ENCODE data around the gene FBXO38. TPM values are rescaled to one million over a fixed set of nuclear protein-coding genes. Genes with fewer than 3 reads are reported as not detected.
"Not testable (repeated sequence)": the region's sequence is repeated elsewhere in the genome, so short reads cannot be mapped to it uniquely, and the experiment has no call there.

The FBXO38 gene
- total RNA-seq, 1 experiment from 2014 or later = 130 TPM

DNA sequence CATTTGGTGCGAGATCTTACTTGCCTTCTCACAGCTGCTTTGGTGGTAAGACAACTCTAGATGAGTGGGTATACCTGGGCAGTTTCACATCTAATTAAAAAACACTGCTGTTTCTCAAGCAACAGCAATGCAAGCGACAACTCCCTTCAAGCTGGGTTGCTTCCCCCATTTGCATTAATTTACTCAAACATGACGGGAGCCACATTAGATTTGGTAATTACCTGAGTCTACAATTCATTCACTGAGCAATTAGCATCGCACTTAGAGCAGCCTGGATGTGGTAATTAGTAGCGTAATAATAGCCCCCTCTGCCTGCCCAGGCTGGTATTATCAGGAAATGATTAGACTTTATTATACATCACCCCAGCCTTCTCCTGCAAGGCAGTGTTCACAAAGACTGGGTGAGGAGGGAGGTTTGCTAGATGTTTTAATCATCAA lies 73.4 kb downstream of the FBXO38 start:
- no peaks in the 10 kb centered on the region for H3K79me2 ChIP-seq (ENCODE audit: low read length)
- H3K9ac ChIP-seq (ENCODE audit: low read length) = no peak overlapping the region

DNA sequence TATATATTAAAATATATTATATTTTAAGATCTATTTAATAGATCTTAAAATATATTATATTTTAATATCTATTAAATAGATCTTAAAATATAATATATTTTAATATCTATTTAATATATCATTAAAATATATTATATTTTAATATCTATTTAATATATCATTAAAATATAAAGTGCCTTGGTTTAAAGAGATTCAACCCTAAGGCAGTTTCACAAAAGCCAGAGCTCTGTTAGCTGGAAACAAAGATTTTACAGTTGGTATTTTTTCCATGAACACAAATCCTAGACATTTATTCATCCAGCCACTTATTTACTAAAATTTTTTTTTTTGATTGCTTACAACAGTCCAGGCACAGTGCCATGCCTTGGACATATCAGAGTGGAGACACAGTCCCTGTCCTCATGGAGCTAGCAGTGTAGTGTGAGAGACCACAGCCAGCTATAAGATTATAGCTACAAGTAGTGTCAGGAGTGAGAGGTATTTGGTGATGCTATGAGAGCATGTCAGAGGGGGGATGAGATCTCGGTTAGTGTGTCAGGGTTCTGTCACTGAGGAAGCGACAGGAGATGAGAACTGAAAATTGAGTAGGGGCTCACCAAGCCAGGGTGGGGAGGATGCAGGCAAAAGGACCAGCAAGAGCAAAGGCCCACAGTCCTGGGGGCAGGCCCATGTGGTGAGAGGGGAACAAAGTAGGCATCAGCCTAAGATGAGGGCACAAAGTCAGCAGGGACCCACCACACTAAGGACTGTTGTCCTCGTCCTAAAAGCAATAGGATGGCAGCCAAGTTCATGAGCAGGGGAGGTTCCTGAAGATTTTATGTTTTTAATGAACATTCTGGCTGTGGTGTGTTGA lies 74.5 kb downstream of the FBXO38 start:
- H3K27me3 ChIP-seq (ENCODE audit: low read length) = no peaks in the 10 kb centered on the region
- no peak overlapping the region for H3K27ac ChIP-seq (ENCODE audit: low read length)
- no peaks in the 10 kb centered on the region for H3K79me2 ChIP-seq (ENCODE audit: low read length)
- H3K36me3 ChIP-seq (ENCODE audit: insufficient read depth, low read length) = no peaks in the 10 kb centered on the region
- H3K4me3 ChIP-seq (ENCODE audit: low read length) = no peak overlapping the region
- no peaks in the 10 kb centered on the region for H4K20me1 ChIP-seq (ENCODE audit: insufficient read depth, low read depth, low read length)
- no peaks in the 10 kb centered on the region for H3K9me3 ChIP-seq (ENCODE audit: low read length)
- H3K4me2 ChIP-seq (ENCODE audit: low read depth, low read length, poor library complexity, severe bottlenecking) = no peak overlapping the region
- H2AFZ ChIP-seq (ENCODE audit: low read length) = no peak overlapping the region
- no peaks in the 10 kb centered on the region for H3K4me1 ChIP-seq (ENCODE audit: low read length)
- no peak for DNase-seq
- no peak overlapping the region for H3K9ac ChIP-seq (ENCODE audit: low read length)
- H3K9me2 ChIP-seq (replicated peaks; ENCODE audit: insufficient read depth, low read length) = no peaks in the 10 kb centered on the region

More for the DNA sequence above, 73.4 kb downstream of the FBXO38 start:
- H3K9me3 ChIP-seq (ENCODE audit: low read length) = no peaks in the 10 kb centered on the region
- no peaks in the 10 kb centered on the region for H3K9me2 ChIP-seq (replicated peaks; ENCODE audit: insufficient read depth, low read length)
- peak; percentile 81 for DNase-seq
- no peaks in the 10 kb centered on the region for H3K27me3 ChIP-seq (ENCODE audit: low read length)
- H3K36me3 ChIP-seq (ENCODE audit: insufficient read depth, low read length) = no peaks in the 10 kb centered on the region
- H3K4me3 ChIP-seq (ENCODE audit: low read length) = no peak overlapping the region
- no peak overlapping the region for H3K27ac ChIP-seq (ENCODE audit: low read length)
- no peaks in the 10 kb centered on the region for H4K20me1 ChIP-seq (ENCODE audit: insufficient read depth, low read depth, low read length)
- H3K4me2 ChIP-seq (ENCODE audit: low read depth, low read length, poor library complexity, severe bottlenecking) = no peak overlapping the region
- no peaks in the 10 kb centered on the region for H3K4me1 ChIP-seq (ENCODE audit: low read length)
- H2AFZ ChIP-seq (ENCODE audit: low read length) = no peak overlapping the region

GRCh38 chr5:148459669-148460068 lies 75.9 kb downstream of the FBXO38 start:
- H3K27me3 ChIP-seq (ENCODE audit: low read length) = no peaks in the 10 kb centered on the region
- DNase-seq = no peak
- no peak overlapping the region for H3K9ac ChIP-seq (ENCODE audit: low read length)
- no peaks in the 10 kb centered on the region for H3K79me2 ChIP-seq (ENCODE audit: low read length)
- H3K4me2 ChIP-seq (ENCODE audit: low read depth, low read length, poor library complexity, severe bottlenecking) = no peak overlapping the region
- no peak overlapping the region for H2AFZ ChIP-seq (ENCODE audit: low read length)
- H4K20me1 ChIP-seq (ENCODE audit: insufficient read depth, low read depth, low read length) = no peaks in the 10 kb centered on the region
- no peak overlapping the region for H3K27ac ChIP-seq (ENCODE audit: low read length)
- H3K9me2 ChIP-seq (replicated peaks; ENCODE audit: insufficient read depth, low read length) = no peaks in the 10 kb centered on the region
- H3K4me1 ChIP-seq (ENCODE audit: low read length) = no peaks in the 10 kb centered on the region
- no peak overlapping the region for H3K4me3 ChIP-seq (ENCODE audit: low read length)
- H3K36me3 ChIP-seq (ENCODE audit: insufficient read depth, low read length) = no peaks in the 10 kb centered on the region
- H3K9me3 ChIP-seq (ENCODE audit: low read length) = no peaks in the 10 kb centered on the region

GRCh38 chr5:148465381-148466235 lies 81.8 kb downstream of the FBXO38 start:
- no peak overlapping the region for H3K9ac ChIP-seq (ENCODE audit: low read length)
- no peaks in the 10 kb centered on the region for H3K9me3 ChIP-seq (ENCODE audit: low read length)
- H3K27me3 ChIP-seq (ENCODE audit: low read length) = no peaks in the 10 kb centered on the region
- no peak overlapping the region for H3K4me2 ChIP-seq (ENCODE audit: low read depth, low read length, poor library complexity, severe bottlenecking)
- no peak overlapping the region for H3K4me3 ChIP-seq (ENCODE audit: low read length)
- no peaks in the 10 kb centered on the region for H4K20me1 ChIP-seq (ENCODE audit: insufficient read depth, low read depth, low read length)
- H3K4me1 ChIP-seq (ENCODE audit: low read length) = no peaks in the 10 kb centered on the region
- H3K27ac ChIP-seq (ENCODE audit: low read length) = no peak overlapping the region
- H2AFZ ChIP-seq (ENCODE audit: low read length) = no peak overlapping the region
- no peaks in the 10 kb centered on the region for H3K79me2 ChIP-seq (ENCODE audit: low read length)
- no peaks in the 10 kb centered on the region for H3K9me2 ChIP-seq (replicated peaks; ENCODE audit: insufficient read depth, low read length)
- no peaks in the 10 kb centered on the region for H3K36me3 ChIP-seq (ENCODE audit: insufficient read depth, low read length)
- DNase-seq = no peak

DNA sequence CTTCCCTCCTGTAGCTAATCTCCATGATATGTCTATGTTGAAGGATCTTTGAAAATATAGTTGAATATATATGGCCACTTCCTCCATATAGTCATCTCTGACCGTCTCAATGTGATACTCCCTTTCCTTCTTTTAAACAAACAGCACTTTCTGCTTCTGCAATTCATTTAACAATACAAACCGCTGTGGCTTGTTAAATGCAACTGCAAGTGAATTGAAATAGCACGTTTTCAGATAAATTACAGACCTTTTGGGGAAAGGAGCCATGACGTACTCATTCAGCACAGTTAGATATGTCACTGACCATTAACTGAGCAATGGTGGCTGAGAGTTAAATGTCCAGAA lies 82.5 kb downstream of the FBXO38 start:
- Histone ChIP-seq H3K4me2 (ENCODE audit: low read depth, low read length, poor library complexity, severe bottlenecking) (no peak overlapping the region), H4K20me1 (ENCODE audit: insufficient read depth, low read depth, low read length) (no peaks in the 10 kb centered on the region), H3K79me2 (ENCODE audit: low read length) (no peaks in the 10 kb centered on the region), H2AFZ (ENCODE audit: low read length) (no peak overlapping the region), H3K9ac (ENCODE audit: low read length) (no peak overlapping the region), H3K9me2 (replicated peaks; ENCODE audit: insufficient read depth, low read length) (no peaks in the 10 kb centered on the region), H3K27me3 (ENCODE audit: low read length) (no peaks in the 10 kb centered on the region), H3K36me3 (ENCODE audit: insufficient read depth, low read length) (no peaks in the 10 kb centered on the region), H3K27ac (ENCODE audit: low read length) (no peak overlapping the region), H3K4me3 (ENCODE audit: low read length) (no peak overlapping the region), H3K9me3 (ENCODE audit: low read length) (no peaks in the 10 kb centered on the region), H3K4me1 (ENCODE audit: low read length) (no peaks in the 10 kb centered on the region)
- no peak for DNase-seq

DNA sequence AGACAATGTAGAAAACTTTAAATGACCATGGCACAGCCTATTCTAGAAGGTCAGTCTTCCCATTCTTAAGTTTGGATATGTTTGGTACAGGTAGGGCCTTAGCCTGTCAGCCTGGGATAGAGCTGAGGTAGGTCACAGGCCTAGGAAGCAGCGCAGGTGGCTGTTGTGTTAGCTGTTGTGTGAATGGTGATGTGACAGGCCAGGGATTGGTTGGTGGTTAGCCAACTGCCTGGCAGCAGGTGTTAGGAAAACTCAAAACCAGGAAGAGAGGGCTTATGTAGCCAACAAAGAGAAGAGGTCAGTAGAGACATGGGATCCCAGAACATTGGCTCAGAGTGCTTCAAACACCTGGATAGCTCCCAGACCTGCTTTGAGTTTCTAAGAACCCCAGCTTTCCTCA lies 84.2 kb downstream of the FBXO38 start:
- Histone ChIP-seq H3K79me2 (ENCODE audit: low read length) (no peaks in the 10 kb centered on the region), H3K9me2 (replicated peaks; ENCODE audit: insufficient read depth, low read length) (no peaks in the 10 kb centered on the region), H3K9ac (ENCODE audit: low read length) (no peak overlapping the region), H4K20me1 (ENCODE audit: insufficient read depth, low read depth, low read length) (no peaks in the 10 kb centered on the region), H3K27me3 (ENCODE audit: low read length) (no peaks in the 10 kb centered on the region), H3K27ac (ENCODE audit: low read length) (no peak overlapping the region), H3K4me1 (ENCODE audit: low read length) (no peaks in the 10 kb centered on the region), H3K36me3 (ENCODE audit: insufficient read depth, low read length) (no peaks in the 10 kb centered on the region), H3K4me3 (ENCODE audit: low read length) (no peak overlapping the region), H2AFZ (ENCODE audit: low read length) (no peak overlapping the region), H3K4me2 (ENCODE audit: low read depth, low read length, poor library complexity, severe bottlenecking) (no peak overlapping the region), H3K9me3 (ENCODE audit: low read length) (no peaks in the 10 kb centered on the region)
- DNase-seq = no peak

- H3K27ac ChIP-seq (ENCODE audit: low read length); H4K20me1 ChIP-seq (ENCODE audit: insufficient read depth, low read depth, low read length); H3K4me1 ChIP-seq (ENCODE audit: low read length); H3K79me2 ChIP-seq (ENCODE audit: low read length); H3K4me3 ChIP-seq (ENCODE audit: low read length); H3K27me3 ChIP-seq (ENCODE audit: low read length); H3K9me2 ChIP-seq (replicated peaks; ENCODE audit: insufficient read depth, low read length); H2AFZ ChIP-seq (ENCODE audit: low read length); H3K9ac ChIP-seq (ENCODE audit: low read length); H3K4me2 ChIP-seq (ENCODE audit: low read depth, low read length, poor library complexity, severe bottlenecking); H3K36me3 ChIP-seq (ENCODE audit: insufficient read depth, low read length); DNase-seq; H3K9me3 ChIP-seq (ENCODE audit: low read length): not testable (repeated sequence)
These were observed 85.0 kb downstream of the FBXO38 start for GRCh38 chr5:148468746-148469145.

GRCh38 chr5:148469501-148469935 lies 85.8 kb downstream of the FBXO38 start:
- no peak overlapping the region for H2AFZ ChIP-seq (ENCODE audit: low read length)
- H3K4me1 ChIP-seq (ENCODE audit: low read length) = no peaks in the 10 kb centered on the region
- H3K9me2 ChIP-seq (replicated peaks; ENCODE audit: insufficient read depth, low read length) = no peaks in the 10 kb centered on the region
- H3K36me3 ChIP-seq (ENCODE audit: insufficient read depth, low read length) = no peaks in the 10 kb centered on the region
- H3K4me2 ChIP-seq (ENCODE audit: low read depth, low read length, poor library complexity, severe bottlenecking) = no peak overlapping the region
- no peak overlapping the region for H3K27ac ChIP-seq (ENCODE audit: low read length)
- no peaks in the 10 kb centered on the region for H3K27me3 ChIP-seq (ENCODE audit: low read length)
- H3K79me2 ChIP-seq (ENCODE audit: low read length) = no peaks in the 10 kb centered on the region
- H4K20me1 ChIP-seq (ENCODE audit: insufficient read depth, low read depth, low read length) = no peaks in the 10 kb centered on the region
- no peaks in the 10 kb centered on the region for H3K9me3 ChIP-seq (ENCODE audit: low read length)
- H3K4me3 ChIP-seq (ENCODE audit: low read length) = no peak overlapping the region
- no peak for DNase-seq
- no peak overlapping the region for H3K9ac ChIP-seq (ENCODE audit: low read length)

All from Karpas-422 (cell line).